ENCODE measurements around the gene TMEM271. TPM values are rescaled to one million over a fixed set of nuclear protein-coding genes. Genes with fewer than 3 reads are reported as not detected.

TMEM271 gene
- total RNA-seq, 6 experiments from 2014 or later: not detected

- Mint-ChIP-seq H3K9me3 (peaks cover 24% of the 10 kb centered on the region), H3K4me3 (no peak overlapping the region), H3K4me1 (ENCODE audit: low read depth) (no peaks in the 10 kb centered on the region), H3K27ac (no peak overlapping the region), H3K36me3 (ENCODE audit: low read depth) (no peaks in the 10 kb centered on the region; the same call in 1 of the 2 replicates), H3K27me3 (ENCODE audit: insufficient read depth) (peaks cover 39% of the 10 kb centered on the region)
- TF ChIP-seq CTCF (IDR thresholded peaks at IDR 0.05): no peak
- DNase-seq: no peak
Measured at GRCh38 chr4:569958-570667, 6.0 kb downstream of the TMEM271 start.

DNA sequence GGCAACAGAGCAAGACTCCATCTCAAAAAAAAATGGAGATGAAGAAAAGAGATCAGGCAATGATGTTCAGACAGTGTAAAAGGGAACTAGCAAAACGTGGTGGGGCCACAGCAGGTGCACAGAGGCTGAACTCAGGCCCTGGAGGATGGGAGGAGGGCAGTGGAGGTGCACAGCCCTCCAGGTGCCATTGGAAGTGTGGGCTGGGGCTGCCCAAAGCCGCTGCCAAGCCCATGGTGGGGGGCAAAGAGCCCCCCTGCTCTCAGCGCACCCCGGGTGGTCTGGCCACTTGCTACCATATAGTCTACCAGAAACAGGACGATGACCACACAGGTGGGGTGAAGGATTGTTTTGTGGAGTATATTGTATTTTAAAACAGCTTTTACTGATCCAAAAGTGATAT is 7.1 kb downstream of the TMEM271 start:
- peaks cover 24% of the 10 kb centered on the region for H3K9me3 Mint-ChIP-seq
- H3K4me3 Mint-ChIP-seq: no peak overlapping the region
- DNase-seq: no peak
- H3K36me3 Mint-ChIP-seq (ENCODE audit: low read depth): no peaks in the 10 kb centered on the region; the same call in 1 of the 2 replicates
- H3K27me3 Mint-ChIP-seq (ENCODE audit: insufficient read depth): peaks cover 36% of the 10 kb centered on the region
- TF ChIP-seq CTCF (IDR thresholded peaks at IDR 0.05): no peak
- H3K4me1 Mint-ChIP-seq (ENCODE audit: low read depth): no peaks in the 10 kb centered on the region
- no peak overlapping the region for H3K27ac Mint-ChIP-seq

DNA sequence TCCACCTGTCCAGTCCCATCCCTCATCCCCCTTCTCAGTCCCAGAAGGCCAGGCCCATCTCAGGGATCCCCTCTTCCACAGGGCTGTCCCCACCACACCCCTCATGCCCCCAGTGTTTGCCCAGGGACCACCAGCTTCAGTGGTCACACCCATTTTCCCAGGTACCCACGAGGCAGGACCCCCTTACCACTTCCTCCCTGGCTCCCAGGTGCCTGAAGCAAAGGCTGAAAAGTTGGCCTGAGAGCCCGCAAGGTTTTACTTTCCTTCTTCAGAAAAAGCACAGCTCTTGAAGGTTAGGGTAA is 7.8 kb downstream of the TMEM271 start:
- no peak for DNase-seq
- no peak for TF ChIP-seq CTCF (IDR thresholded peaks at IDR 0.05)
- peaks cover 28% of the 10 kb centered on the region for H3K9me3 Mint-ChIP-seq
- H3K4me1 Mint-ChIP-seq (ENCODE audit: low read depth): no peaks in the 10 kb centered on the region
- H3K27ac Mint-ChIP-seq: no peak overlapping the region
- H3K4me3 Mint-ChIP-seq: no peak overlapping the region
- H3K36me3 Mint-ChIP-seq (ENCODE audit: low read depth): no peaks in the 10 kb centered on the region; the same call in 1 of the 2 replicates
- peaks cover 36% of the 10 kb centered on the region for H3K27me3 Mint-ChIP-seq (ENCODE audit: insufficient read depth)

GRCh38 chr4:567457-568350 is 8.4 kb downstream of the TMEM271 start:
- no peak for TF ChIP-seq CTCF (IDR thresholded peaks at IDR 0.05)
- no peaks in the 10 kb centered on the region for H3K4me1 Mint-ChIP-seq (ENCODE audit: low read depth)
- H3K27ac Mint-ChIP-seq: no peak overlapping the region
- no peak overlapping the region for H3K4me3 Mint-ChIP-seq
- DNase-seq: no peak
- H3K27me3 Mint-ChIP-seq (ENCODE audit: insufficient read depth): peaks cover 31% of the 10 kb centered on the region
- H3K36me3 Mint-ChIP-seq (ENCODE audit: low read depth): no peaks in the 10 kb centered on the region; the same call in 1 of the 2 replicates
- peaks cover 32% of the 10 kb centered on the region for H3K9me3 Mint-ChIP-seq

DNA sequence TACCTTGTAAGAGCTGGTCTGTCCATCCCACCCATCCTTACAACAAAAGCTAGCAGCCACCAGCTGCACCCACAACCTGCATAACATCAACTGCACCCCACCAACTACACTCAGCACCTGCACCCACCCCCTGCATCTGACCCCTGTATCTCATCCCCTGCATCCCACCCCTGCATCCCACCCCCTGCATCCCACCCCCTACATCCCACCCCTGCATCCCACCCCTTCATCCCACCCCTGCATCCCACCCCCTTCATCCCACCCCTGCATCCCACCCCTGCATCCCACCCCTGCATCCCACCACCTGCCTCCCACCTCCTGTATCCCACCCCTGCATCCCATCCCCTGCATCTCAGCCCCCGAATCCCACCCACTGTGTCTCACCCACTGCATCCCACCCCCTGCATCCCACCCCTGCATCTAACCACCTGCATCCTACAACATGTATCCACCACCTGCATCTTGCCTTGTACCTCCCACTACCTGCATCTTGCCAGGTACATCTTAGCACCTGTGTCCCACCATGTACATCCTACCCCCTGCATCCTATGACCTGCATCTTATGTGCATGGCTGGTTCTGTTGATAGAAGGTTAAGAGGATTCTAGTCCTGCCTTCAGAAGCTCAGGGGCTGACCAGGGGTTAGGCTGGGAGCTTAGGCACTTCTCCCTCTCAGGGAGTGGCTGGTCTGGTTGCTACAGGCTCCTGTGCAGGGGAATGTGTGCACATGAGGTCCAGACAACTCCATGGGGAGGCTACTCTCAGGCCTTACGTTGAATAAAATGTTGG is 9.4 kb downstream of the TMEM271 start:
- no peak overlapping the region for H3K27ac Mint-ChIP-seq
- DNase-seq: no peak
- no peak for TF ChIP-seq CTCF (IDR thresholded peaks at IDR 0.05)
- H3K9me3 Mint-ChIP-seq: peaks cover 31% of the 10 kb centered on the region
- H3K4me3 Mint-ChIP-seq: no peak overlapping the region
- H3K4me1 Mint-ChIP-seq (ENCODE audit: low read depth): no peaks in the 10 kb centered on the region
- H3K27me3 Mint-ChIP-seq (ENCODE audit: insufficient read depth): peaks cover 23% of the 10 kb centered on the region
- H3K36me3 Mint-ChIP-seq (ENCODE audit: low read depth): no peaks in the 10 kb centered on the region; the same call in 1 of the 2 replicates

All from HFFc6 (cell line).